GM21528 (cell line): ENCODE data around the gene GNPTG.

Experiments
- ATAC-seq: cut with Tn5 transposase; IDR thresholded peaks from one replicate; pipeline ENCODE4 v1.9.1; 2021; ENCODE audit warnings: mild to moderate bottlenecking, moderate library complexity; ENCODE audit not compliant: unreplicated experiment, low FRiP score

The GNPTG gene

GRCh38 chr16:1366060-1366711, 14.5 kb downstream of the GNPTG start:
- ATAC-seq, result no peak

DNA sequence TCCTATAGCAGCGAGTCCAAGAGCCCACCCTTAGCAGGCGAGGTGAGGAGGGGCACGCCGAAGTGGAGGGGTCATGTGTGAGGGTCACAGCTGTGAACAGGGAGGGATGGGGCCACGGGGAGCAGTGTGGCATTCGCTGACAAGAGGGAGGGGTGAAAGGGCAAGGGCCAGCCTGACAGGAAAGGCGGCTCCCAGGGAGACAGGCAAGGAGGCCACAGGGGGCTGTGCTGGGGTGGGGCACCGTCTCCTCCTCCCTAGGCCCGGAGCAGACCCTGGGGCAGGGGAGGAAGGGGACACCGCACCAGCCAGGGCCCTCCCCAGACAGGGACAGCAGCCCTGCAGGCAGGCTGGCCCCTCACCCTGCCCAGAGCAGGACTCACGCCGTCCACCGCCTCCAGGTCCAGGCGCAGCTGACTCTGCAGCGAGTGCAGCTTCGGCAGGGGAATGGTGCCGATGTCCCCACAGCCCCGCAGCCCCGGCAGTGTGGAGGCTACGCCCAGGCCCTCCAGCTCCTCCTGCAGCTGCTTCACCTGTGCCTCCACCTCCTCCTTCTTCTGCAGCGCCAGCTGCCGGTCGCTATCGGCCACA, 15.1 kb downstream of the GNPTG start:
- no peak for ATAC-seq

- ATAC-seq, result no peak
These were observed 15.9 kb downstream of the GNPTG start for GRCh38 chr16:1367486-1368174.

- no peak for ATAC-seq
These were observed 19.6 kb downstream of the GNPTG start for GRCh38 chr16:1371054-1371978.

GRCh38 chr16:1372292-1372950, 20.7 kb downstream of the GNPTG start:
- no peak for ATAC-seq

- no peak for ATAC-seq
These were observed 22.9 kb downstream of the GNPTG start for GRCh38 chr16:1374418-1375297.

GRCh38 chr16:1375298-1375640, 23.5 kb downstream of the GNPTG start:
- no peak for ATAC-seq

- ATAC-seq, result no peak
These were observed 24.1 kb downstream of the GNPTG start for GRCh38 chr16:1375741-1376410.

GRCh38 chr16:1377406-1378010, 25.8 kb downstream of the GNPTG start:
- no peak for ATAC-seq

GRCh38 chr16:1378087-1378803, 26.5 kb downstream of the GNPTG start:
- ATAC-seq, result no peak

GRCh38 chr16:1378804-1379303, 27.1 kb downstream of the GNPTG start:
- ATAC-seq, result no peak

GRCh38 chr16:1379304-1380076, 27.8 kb downstream of the GNPTG start:
- ATAC-seq, result no peak

DNA sequence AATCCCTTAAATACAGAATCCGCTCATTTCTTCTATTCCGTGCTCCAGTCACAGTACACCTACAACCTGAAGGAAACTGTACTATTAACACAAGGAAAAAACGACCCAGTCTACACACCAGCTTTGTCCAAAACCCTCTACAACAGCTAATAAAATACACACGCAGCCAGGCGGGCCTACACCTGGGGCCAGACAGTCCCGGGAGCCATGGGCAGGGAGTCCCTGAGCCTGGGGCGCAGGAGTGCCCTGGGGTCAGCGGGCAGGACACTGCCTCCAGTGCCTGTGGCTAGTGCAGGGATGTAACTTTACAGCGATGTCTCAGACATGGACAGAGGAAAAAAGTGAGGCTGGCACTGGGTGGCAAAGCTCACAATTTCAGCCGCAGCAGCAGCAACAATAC, 28.5 kb downstream of the GNPTG start:
- ATAC-seq, result no peak

GRCh38 chr16:1381612-1382406, 30.1 kb downstream of the GNPTG start:
- ATAC-seq, result no peak

GRCh38 chr16:1383556-1383955, 31.8 kb downstream of the GNPTG start:
- no peak for ATAC-seq

DNA sequence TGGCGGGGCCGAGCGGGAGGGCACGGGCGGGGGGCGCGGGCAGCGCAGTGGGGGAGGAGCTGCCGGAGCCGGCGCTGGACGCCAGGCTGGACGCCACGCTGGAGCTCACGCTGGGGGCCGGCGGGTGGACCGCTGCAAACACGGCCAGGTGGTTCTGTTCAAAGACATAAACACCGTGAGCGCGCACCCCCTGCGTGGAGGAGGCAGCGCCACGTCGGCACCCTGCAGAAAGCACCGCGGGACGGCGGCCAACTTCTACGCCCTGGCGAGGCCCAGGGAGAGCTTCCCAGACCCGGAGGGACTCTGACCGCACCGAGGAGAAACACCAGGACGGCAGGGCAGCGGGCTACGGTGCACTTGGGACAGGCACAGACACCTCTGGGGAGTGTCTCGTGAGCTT, 33.5 kb downstream of the GNPTG start:
- no peak for ATAC-seq
